ENCODE measurements around the gene TRANK1. TPM values are rescaled to one million over a fixed set of nuclear protein-coding genes. Genes with fewer than 3 reads are reported as not detected.

TRANK1 gene
- total RNA-seq, 1 experiment from 2014 or later, result 1.1 TPM

GRCh38 chr3:36803091-36803791, 141.6 kb downstream of the TRANK1 start:
- Histone ChIP-seq H3K9me2 (ENCODE audit: insufficient read depth) (no peaks in the 10 kb centered on the region), H3K79me2 (ENCODE audit: insufficient read depth, low read length) (no peaks in the 10 kb centered on the region), H3K4me3 (replicated peaks in 1 of 2; ENCODE audit: low read depth in 1 of 2, low read length in 2 of 2) (no peak overlapping the region), H3K9me3 (ENCODE audit: control insufficient read depth in 1 of 2, insufficient read depth in 1 of 2, low read depth in 1 of 2, low read length in 2 of 2) (peaks cover 0 to 4% of the 10 kb centered on the region in 2 experiments; a peak in 1 of 4 replicates), H3K27me3 (ENCODE audit: insufficient read depth, low read length) (no peaks in the 10 kb centered on the region), H3K27ac (ENCODE audit: low read depth, low read length) (no peak overlapping the region), H3K36me3 (ENCODE audit: control insufficient read depth in 1 of 2, insufficient read depth in 2 of 2, low read length in 2 of 2) (no peaks in the 10 kb centered on the region), H3K4me2 (ENCODE audit: low read length) (no peak overlapping the region), H2AFZ (ENCODE audit: low read depth, low read length, poor library complexity, severe bottlenecking) (no peak overlapping the region), H3K4me1 (ENCODE audit: control insufficient read depth in 1 of 2, insufficient read depth in 2 of 2, low read length in 2 of 2) (no peaks in the 10 kb centered on the region), H3K9ac (ENCODE audit: low read length) (no peak overlapping the region), H4K20me1 (ENCODE audit: insufficient read depth) (no peaks in the 10 kb centered on the region)
- ATAC-seq (no peak), DNase-seq (ENCODE audit: low read depth, low spot score) (no peak)
- CTCF ChIA-PET, result interaction anchor here (2.3 kb wide), 1 partner anchor 11 kb away, joined by 5 read pairs; no protein-coding TSS in a partner anchor
- no TSS peak for BruUV-seq (replicated peaks)
- POLR2A ChIA-PET, result no interaction called here
- TF ChIP-seq EZH2phosphoT487 (IDR thresholded peaks at IDR 0.05; ENCODE audit: borderline replicate concordance), result no peak
- TF ChIP-seq ELF1 (IDR thresholded peaks at IDR 0.05; ENCODE audit: borderline replicate concordance, low read depth), result no peak
- no peak for TF ChIP-seq YY1 (IDR thresholded peaks at IDR 0.05; ENCODE audit: extremely low read depth, insufficient replicate concordance, low read depth, low read length)
- TF ChIP-seq, protein P1, sequence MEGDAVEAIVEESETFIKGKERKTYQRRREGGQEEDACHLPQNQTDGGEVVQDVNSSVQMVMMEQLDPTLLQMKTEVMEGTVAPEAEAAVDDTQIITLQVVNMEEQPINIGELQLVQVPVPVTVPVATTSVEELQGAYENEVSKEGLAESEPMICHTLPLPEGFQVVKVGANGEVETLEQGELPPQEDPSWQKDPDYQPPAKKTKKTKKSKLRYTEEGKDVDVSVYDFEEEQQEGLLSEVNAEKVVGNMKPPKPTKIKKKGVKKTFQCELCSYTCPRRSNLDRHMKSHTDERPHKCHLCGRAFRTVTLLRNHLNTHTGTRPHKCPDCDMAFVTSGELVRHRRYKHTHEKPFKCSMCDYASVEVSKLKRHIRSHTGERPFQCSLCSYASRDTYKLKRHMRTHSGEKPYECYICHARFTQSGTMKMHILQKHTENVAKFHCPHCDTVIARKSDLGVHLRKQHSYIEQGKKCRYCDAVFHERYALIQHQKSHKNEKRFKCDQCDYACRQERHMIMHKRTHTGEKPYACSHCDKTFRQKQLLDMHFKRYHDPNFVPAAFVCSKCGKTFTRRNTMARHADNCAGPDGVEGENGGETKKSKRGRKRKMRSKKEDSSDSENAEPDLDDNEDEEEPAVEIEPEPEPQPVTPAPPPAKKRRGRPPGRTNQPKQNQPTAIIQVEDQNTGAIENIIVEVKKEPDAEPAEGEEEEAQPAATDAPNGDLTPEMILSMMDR (IDR thresholded peaks at IDR 0.05 in 2 of 3, conservative IDR thresholded peaks at IDR 0.05 in 1 of 3; ENCODE audit: borderline replicate concordance in 1 of 3, insufficient read depth in 1 of 3, low read depth in 2 of 3, low read length in 2 of 3), result no peak
- TF ChIP-seq CBX3 (IDR thresholded peaks at IDR 0.05; ENCODE audit: low read depth), result no peak
- no peak for TF ChIP-seq POLR2AphosphoS5 (IDR thresholded peaks at IDR 0.05; ENCODE audit: low read depth, low read length)
- TF ChIP-seq EGR1 (IDR thresholded peaks at IDR 0.05; ENCODE audit: low read depth), result no peak
- no peak for TF ChIP-seq ZNF274 (IDR thresholded peaks at IDR 0.05; ENCODE audit: low read depth, low read length)
- no peak for TF ChIP-seq ZBTB33 (IDR thresholded peaks at IDR 0.05; ENCODE audit: extremely low read depth, insufficient replicate concordance, low read length)
- TF ChIP-seq, protein P2, sequence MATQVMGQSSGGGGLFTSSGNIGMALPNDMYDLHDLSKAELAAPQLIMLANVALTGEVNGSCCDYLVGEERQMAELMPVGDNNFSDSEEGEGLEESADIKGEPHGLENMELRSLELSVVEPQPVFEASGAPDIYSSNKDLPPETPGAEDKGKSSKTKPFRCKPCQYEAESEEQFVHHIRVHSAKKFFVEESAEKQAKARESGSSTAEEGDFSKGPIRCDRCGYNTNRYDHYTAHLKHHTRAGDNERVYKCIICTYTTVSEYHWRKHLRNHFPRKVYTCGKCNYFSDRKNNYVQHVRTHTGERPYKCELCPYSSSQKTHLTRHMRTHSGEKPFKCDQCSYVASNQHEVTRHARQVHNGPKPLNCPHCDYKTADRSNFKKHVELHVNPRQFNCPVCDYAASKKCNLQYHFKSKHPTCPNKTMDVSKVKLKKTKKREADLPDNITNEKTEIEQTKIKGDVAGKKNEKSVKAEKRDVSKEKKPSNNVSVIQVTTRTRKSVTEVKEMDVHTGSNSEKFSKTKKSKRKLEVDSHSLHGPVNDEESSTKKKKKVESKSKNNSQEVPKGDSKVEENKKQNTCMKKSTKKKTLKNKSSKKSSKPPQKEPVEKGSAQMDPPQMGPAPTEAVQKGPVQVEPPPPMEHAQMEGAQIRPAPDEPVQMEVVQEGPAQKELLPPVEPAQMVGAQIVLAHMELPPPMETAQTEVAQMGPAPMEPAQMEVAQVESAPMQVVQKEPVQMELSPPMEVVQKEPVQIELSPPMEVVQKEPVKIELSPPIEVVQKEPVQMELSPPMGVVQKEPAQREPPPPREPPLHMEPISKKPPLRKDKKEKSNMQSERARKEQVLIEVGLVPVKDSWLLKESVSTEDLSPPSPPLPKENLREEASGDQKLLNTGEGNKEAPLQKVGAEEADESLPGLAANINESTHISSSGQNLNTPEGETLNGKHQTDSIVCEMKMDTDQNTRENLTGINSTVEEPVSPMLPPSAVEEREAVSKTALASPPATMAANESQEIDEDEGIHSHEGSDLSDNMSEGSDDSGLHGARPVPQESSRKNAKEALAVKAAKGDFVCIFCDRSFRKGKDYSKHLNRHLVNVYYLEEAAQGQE (IDR thresholded peaks at IDR 0.05; ENCODE audit: low read depth), result no peak
- no peak for TF ChIP-seq TCF7L2 (IDR thresholded peaks at IDR 0.05; ENCODE audit: borderline replicate concordance, extremely low read depth, insufficient read depth, insufficient read length)
- no peak for TF ChIP-seq SP1 (IDR thresholded peaks at IDR 0.05; ENCODE audit: low read depth)
- no peak for TF ChIP-seq FOSL1 (IDR thresholded peaks at IDR 0.05; ENCODE audit: low read depth)
- intact Hi-C loops (cut with micrococcal nuclease), result no loop called here
- RAD21 ChIA-PET (ENCODE audit: low non-redundant PET in 1 of 2, low total read pairs in 2 of 2, uncharacterized antibody in 2 of 2, unreplicated experiment in 2 of 2), result no interaction called here
